Panc1 (cell line): ENCODE data around the gene MEGF11.

Experiments used
- CTCF ChIP-seq: fragments of 450-650 bp; IDR thresholded peaks from 2 replicates; pipeline ENCODE4 v1.5.1; 2017; ENCODE audit warnings: mild to moderate bottlenecking
- POLR2AphosphoS5 ChIP-seq: IDR thresholded peaks from 2 replicates; pipeline ENCODE4 v1.6.1; 2012; ENCODE audit warnings: mild to moderate bottlenecking, low read depth, low read length, moderate library complexity

DNA sequence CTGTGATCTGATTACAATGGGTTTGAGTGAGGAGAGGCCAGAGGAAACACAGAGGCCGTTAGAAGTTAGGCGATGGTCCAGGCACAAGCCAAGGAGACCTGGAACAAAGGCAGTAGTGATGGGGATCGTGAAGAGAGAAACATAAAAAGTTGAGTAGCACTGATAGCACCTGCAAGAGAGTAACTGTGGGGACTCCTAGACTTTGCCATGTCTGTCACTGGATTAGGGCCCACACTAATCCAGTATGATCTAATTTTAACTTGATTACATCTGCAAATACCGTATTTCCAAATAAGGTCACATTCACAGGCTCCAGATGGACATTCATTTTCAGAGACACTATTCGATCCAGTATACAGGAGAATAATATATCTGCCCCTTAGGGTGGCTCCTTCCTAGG, 239.5 kb downstream of the MEGF11 start:
- TF ChIP-seq POLR2AphosphoS5 (no peak), CTCF (no peak)
